K562 (cell line): ENCODE data around the gene XPO1. TPM values are rescaled to one million over a fixed set of nuclear protein-coding genes. Genes with fewer than 3 reads are reported as not detected.

Experiments used
- GATA2 ChIP-seq: sonication (generic); formaldehyde crosslinking; IDR thresholded peaks from 2 replicates; pipeline ENCODE4 v1.4.0; 2020; ENCODE audit warnings: mild to moderate bottlenecking, missing genetic modification reagents
- MYBL2 ChIP-seq, 2 experiments: fragments of 450-650 bp in 1 of 2; sonication (generic) in 1 of 2; formaldehyde crosslinking in 1 of 2; IDR thresholded peaks; 2 replicates each; pipeline versions ENCODE4 v1.6.1 to v1.8.1; 2017 to 2022; ENCODE audit warnings: borderline replicate concordance in 1 of 2, inconsistent platforms in 1 of 2, low read depth in 1 of 2, mild to moderate bottlenecking in 1 of 2, missing genetic modification reagents in 1 of 2, moderate library complexity in 1 of 2
- ZNF165 ChIP-seq: fragments of 250-450 bp; sonication (Bioruptor Pico); IDR thresholded peaks from 2 replicates; pipeline ENCODE4 v1.4.0; 2020; ENCODE audit warnings: borderline replicate concordance
- ZNF23 ChIP-seq: fragments of 250-450 bp; sonication (Bioruptor Pico); IDR thresholded peaks from 2 replicates; pipeline ENCODE4 v1.4.0; 2020; ENCODE audit warnings: mild to moderate bottlenecking
- ZNF445 ChIP-seq: fragments of 250-450 bp; sonication (Bioruptor Pico); IDR thresholded peaks from 2 replicates; pipeline ENCODE4 v1.4.0; 2020; ENCODE audit warnings: low read depth, mild to moderate bottlenecking, moderate library complexity
- polyA plus RNA-seq, 8 experiments: library from polyadenylated mRNA; depleted of rRNA in 4 of 8; stranded (reverse) in 5 of 8; unstranded in 3 of 8; fragments of >200 nt; fragmentation: Nextera tagmentation in 2 of 8; fragmentation: Illumina TruSeq in 1 of 8; extraction: Ambion mirVana in 2 of 8; extraction: Trizol in 1 of 8; gene quantifications; 2 replicates each; pipeline versions ENCODE4 v1.2.1 to v1.2.3, GENCODE V29; 2011 to 2014; ENCODE audit warnings: inconsistent platforms in 1 of 8, missing spikeins in 1 of 8
- total RNA-seq, 7 experiments: library from RNA; depleted of rRNA in 6 of 7; stranded (reverse); fragments of >200 nt in 6 of 7; fragmentation: Illumina TruSeq in 2 of 7; extraction: Trizol in 2 of 7; gene quantifications; 2 replicates each; pipeline versions ENCODE4 v1.2.1 to v1.2.3, GENCODE V29; 2011 to 2021; ENCODE audit warnings: low replicate concordance in 1 of 7
- TF ChIP-seq, protein P1 (sequence below): fragments of 450-650 bp; IDR thresholded peaks from 2 replicates; pipeline ENCODE4 v1.6.1; 2016; ENCODE audit warnings: mild to moderate bottlenecking, moderate library complexity
- TF ChIP-seq, protein P2 (sequence below): fragments of 250-450 bp; sonication (Bioruptor Pico); IDR thresholded peaks from 2 replicates; pipeline ENCODE4 v1.4.0; 2020

XPO1 gene
- total and polyA plus RNA-seq, 9 of the 15 experiments (the other 6 are each of a cell fraction or from before 2014, with no cell fraction given): 86.2 to 307 (median 216) TPM

DNA sequence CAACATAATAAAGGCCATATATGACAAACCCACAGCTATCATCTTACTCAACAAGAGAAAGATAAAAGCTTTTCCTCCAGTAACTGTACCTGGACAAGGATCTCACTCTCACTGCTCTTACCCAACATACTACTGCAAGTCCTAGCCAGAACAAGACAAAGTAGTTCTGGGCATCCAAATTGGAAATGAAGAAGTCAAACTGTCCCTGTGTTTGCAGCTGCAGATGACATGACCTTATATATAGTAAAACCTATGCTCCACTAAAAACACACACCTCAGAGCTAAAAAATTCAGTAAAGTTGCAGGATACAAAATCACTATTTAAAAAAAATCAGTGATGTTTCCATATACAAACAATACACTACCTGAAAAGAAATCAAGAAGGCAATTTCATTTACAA lies 99.5 kb downstream of the XPO1 start (continued):
- TF ChIP-seq, protein P1, sequence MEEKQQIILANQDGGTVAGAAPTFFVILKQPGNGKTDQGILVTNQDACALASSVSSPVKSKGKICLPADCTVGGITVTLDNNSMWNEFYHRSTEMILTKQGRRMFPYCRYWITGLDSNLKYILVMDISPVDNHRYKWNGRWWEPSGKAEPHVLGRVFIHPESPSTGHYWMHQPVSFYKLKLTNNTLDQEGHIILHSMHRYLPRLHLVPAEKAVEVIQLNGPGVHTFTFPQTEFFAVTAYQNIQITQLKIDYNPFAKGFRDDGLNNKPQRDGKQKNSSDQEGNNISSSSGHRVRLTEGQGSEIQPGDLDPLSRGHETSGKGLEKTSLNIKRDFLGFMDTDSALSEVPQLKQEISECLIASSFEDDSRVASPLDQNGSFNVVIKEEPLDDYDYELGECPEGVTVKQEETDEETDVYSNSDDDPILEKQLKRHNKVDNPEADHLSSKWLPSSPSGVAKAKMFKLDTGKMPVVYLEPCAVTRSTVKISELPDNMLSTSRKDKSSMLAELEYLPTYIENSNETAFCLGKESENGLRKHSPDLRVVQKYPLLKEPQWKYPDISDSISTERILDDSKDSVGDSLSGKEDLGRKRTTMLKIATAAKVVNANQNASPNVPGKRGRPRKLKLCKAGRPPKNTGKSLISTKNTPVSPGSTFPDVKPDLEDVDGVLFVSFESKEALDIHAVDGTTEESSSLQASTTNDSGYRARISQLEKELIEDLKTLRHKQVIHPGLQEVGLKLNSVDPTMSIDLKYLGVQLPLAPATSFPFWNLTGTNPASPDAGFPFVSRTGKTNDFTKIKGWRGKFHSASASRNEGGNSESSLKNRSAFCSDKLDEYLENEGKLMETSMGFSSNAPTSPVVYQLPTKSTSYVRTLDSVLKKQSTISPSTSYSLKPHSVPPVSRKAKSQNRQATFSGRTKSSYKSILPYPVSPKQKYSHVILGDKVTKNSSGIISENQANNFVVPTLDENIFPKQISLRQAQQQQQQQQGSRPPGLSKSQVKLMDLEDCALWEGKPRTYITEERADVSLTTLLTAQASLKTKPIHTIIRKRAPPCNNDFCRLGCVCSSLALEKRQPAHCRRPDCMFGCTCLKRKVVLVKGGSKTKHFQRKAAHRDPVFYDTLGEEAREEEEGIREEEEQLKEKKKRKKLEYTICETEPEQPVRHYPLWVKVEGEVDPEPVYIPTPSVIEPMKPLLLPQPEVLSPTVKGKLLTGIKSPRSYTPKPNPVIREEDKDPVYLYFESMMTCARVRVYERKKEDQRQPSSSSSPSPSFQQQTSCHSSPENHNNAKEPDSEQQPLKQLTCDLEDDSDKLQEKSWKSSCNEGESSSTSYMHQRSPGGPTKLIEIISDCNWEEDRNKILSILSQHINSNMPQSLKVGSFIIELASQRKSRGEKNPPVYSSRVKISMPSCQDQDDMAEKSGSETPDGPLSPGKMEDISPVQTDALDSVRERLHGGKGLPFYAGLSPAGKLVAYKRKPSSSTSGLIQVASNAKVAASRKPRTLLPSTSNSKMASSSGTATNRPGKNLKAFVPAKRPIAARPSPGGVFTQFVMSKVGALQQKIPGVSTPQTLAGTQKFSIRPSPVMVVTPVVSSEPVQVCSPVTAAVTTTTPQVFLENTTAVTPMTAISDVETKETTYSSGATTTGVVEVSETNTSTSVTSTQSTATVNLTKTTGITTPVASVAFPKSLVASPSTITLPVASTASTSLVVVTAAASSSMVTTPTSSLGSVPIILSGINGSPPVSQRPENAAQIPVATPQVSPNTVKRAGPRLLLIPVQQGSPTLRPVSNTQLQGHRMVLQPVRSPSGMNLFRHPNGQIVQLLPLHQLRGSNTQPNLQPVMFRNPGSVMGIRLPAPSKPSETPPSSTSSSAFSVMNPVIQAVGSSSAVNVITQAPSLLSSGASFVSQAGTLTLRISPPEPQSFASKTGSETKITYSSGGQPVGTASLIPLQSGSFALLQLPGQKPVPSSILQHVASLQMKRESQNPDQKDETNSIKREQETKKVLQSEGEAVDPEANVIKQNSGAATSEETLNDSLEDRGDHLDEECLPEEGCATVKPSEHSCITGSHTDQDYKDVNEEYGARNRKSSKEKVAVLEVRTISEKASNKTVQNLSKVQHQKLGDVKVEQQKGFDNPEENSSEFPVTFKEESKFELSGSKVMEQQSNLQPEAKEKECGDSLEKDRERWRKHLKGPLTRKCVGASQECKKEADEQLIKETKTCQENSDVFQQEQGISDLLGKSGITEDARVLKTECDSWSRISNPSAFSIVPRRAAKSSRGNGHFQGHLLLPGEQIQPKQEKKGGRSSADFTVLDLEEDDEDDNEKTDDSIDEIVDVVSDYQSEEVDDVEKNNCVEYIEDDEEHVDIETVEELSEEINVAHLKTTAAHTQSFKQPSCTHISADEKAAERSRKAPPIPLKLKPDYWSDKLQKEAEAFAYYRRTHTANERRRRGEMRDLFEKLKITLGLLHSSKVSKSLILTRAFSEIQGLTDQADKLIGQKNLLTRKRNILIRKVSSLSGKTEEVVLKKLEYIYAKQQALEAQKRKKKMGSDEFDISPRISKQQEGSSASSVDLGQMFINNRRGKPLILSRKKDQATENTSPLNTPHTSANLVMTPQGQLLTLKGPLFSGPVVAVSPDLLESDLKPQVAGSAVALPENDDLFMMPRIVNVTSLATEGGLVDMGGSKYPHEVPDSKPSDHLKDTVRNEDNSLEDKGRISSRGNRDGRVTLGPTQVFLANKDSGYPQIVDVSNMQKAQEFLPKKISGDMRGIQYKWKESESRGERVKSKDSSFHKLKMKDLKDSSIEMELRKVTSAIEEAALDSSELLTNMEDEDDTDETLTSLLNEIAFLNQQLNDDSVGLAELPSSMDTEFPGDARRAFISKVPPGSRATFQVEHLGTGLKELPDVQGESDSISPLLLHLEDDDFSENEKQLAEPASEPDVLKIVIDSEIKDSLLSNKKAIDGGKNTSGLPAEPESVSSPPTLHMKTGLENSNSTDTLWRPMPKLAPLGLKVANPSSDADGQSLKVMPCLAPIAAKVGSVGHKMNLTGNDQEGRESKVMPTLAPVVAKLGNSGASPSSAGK: no peak
- TF ChIP-seq ZNF445 (CRISPR knock-in tag) (no peak), ZNF23 (CRISPR knock-in tag) (no peak), MYBL2 (IDR thresholded peaks at IDR 0.05; ENCODE audit: low read depth) (no peak), MYBL2 (CRISPR knock-in tag; IDR thresholded peaks at IDR 0.05; ENCODE audit: borderline replicate concordance) (no peak), GATA2 (CRISPR knock-in tag) (no peak), ZNF165 (CRISPR knock-in tag) (no peak)
- TF ChIP-seq, protein P2, sequence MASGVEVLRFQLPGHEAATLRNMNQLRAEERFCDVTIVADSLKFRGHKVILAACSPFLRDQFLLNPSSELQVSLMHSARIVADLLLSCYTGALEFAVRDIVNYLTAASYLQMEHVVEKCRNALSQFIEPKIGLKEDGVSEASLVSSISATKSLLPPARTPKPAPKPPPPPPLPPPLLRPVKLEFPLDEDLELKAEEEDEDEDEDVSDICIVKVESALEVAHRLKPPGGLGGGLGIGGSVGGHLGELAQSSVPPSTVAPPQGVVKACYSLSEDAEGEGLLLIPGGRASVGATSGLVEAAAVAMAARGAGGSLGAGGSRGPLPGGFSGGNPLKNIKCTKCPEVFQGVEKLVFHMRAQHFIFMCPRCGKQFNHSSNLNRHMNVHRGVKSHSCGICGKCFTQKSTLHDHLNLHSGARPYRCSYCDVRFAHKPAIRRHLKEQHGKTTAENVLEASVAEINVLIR: no peak
